ENCODE measurements around the gene CUX1. TPM values are rescaled to one million over a fixed set of nuclear protein-coding genes. Genes with fewer than 3 reads are reported as not detected.
A peak's percentile ranks its signal among the peaks of the same experiment; 100 is the strongest.

Gene CUX1
- total RNA-seq, 1 experiment from 2014 or later, result 53.5 TPM

- Histone ChIP-seq H2AK5ac (ENCODE audit: insufficient read length, low read length) (no peak overlapping the region), H2BK5ac (ENCODE audit: insufficient read length, low read length) (no peak overlapping the region), H3K56ac (ENCODE audit: insufficient read length, low read depth, low read length) (no peak overlapping the region), H3K27me3 (ENCODE audit: insufficient read depth, low read length) (no peaks in the 10 kb centered on the region), H3K4me1 (ENCODE audit: insufficient read depth, low read length) (no peaks in the 10 kb centered on the region), H3K9ac (ENCODE audit: extremely low read depth, insufficient read length, low read length) (no peak overlapping the region), H4K8ac (replicated peaks; ENCODE audit: insufficient read length, low read depth, low read length) (no peak overlapping the region), H3T11ph (ENCODE audit: low read length) (no peak overlapping the region), H3K4ac (ENCODE audit: low read depth, low read length) (no peak overlapping the region), H2AFZ (ENCODE audit: low read length) (no peak overlapping the region), H3K9me3 (ENCODE audit: control insufficient read depth, low read depth, low read length) (no peaks in the 10 kb centered on the region), H3K79me1 (ENCODE audit: insufficient read depth, low read depth, low read length, poor library complexity, severe bottlenecking) (no peaks in the 10 kb centered on the region), H4K91ac (ENCODE audit: insufficient read length, low read depth, low read length) (no peak overlapping the region), H3K14ac (ENCODE audit: insufficient read depth, low read length) (no peak overlapping the region), H3K18ac (ENCODE audit: insufficient read length, low read depth, low read length) (no peak overlapping the region), H3K27ac (ENCODE audit: insufficient read length, low read depth, low read length) (no peak overlapping the region), H4K5ac (ENCODE audit: insufficient read length, low read depth, low read length) (no peak overlapping the region), H2BK15ac (ENCODE audit: low read depth, low read length) (no peak overlapping the region), H3K23ac (ENCODE audit: insufficient read length, low read depth, low read length) (no peak overlapping the region), H3K79me2 (ENCODE audit: insufficient read depth, low read length) (no peaks in the 10 kb centered on the region), H2BK12ac (ENCODE audit: insufficient read length, low read depth, low read length) (no peak overlapping the region), H3K23me2 (ENCODE audit: insufficient read length, low read depth, low read length, poor library complexity, severe bottlenecking) (no peaks in the 10 kb centered on the region), H2BK20ac (ENCODE audit: low read depth, low read length, poor library complexity, severe bottlenecking) (no peak overlapping the region), H4K20me1 (ENCODE audit: control insufficient read depth, insufficient read depth, insufficient read length) (no peaks in the 10 kb centered on the region), H2BK120ac (ENCODE audit: low read depth, low read length, poor library complexity, severe bottlenecking) (no peak overlapping the region), H3K4me2 (ENCODE audit: insufficient read depth, insufficient read length, low read length) (no peak overlapping the region)
- Mint-ChIP-seq H3K27me3 (ENCODE audit: low read depth) (peaks cover 8% of the 10 kb centered on the region), H3K4me3 (no peak overlapping the region), H3K36me3 (ENCODE audit: insufficient read depth in 1 of 3, low read depth in 3 of 3) (no peaks in the 10 kb centered on the region), H3K27ac (peak overlapping the region in 1 of 3 experiments; percentile 44; a peak in 1 of 7 replicates), H3K4me1 (peaks cover 3% of the 10 kb centered on the region in 2 experiments; a peak in 3 of 4 replicates), H3K9me3 (no peaks in the 10 kb centered on the region; a peak in 2 of 5 replicates)
- no CpG with 5 or more reads among the region's 4 CpGs for WGBS (ENCODE audit: extremely low coverage, insufficient read length, low lambda C conversion rate)
- TF ChIP-seq, protein P1, sequence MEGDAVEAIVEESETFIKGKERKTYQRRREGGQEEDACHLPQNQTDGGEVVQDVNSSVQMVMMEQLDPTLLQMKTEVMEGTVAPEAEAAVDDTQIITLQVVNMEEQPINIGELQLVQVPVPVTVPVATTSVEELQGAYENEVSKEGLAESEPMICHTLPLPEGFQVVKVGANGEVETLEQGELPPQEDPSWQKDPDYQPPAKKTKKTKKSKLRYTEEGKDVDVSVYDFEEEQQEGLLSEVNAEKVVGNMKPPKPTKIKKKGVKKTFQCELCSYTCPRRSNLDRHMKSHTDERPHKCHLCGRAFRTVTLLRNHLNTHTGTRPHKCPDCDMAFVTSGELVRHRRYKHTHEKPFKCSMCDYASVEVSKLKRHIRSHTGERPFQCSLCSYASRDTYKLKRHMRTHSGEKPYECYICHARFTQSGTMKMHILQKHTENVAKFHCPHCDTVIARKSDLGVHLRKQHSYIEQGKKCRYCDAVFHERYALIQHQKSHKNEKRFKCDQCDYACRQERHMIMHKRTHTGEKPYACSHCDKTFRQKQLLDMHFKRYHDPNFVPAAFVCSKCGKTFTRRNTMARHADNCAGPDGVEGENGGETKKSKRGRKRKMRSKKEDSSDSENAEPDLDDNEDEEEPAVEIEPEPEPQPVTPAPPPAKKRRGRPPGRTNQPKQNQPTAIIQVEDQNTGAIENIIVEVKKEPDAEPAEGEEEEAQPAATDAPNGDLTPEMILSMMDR (conservative IDR thresholded peaks at IDR 0.05), result no peak
- DNase-seq, result no peak
Observed at GRCh38 chr7:101772508-101773211, 44.8 kb upstream of the CUX1 start.

Measured in H9 (cell line).